Stomach (tissue), 9 donors: ENCODE measurements around the gene CCNYL1. TPM values are rescaled to one million over a fixed set of nuclear protein-coding genes. Genes with fewer than 3 reads are reported as not detected.

ENCODE experiments used
- DNase-seq, 2 donors: peaks; one replicate each; pipeline versions ENCODE4 v3.0.0 to v3.0.0-alpha.2; 2013 to 2019
- H3K27ac ChIP-seq, 5 donors: fragments of 200-600 bp in 4 of 5; sonication (generic) in 4 of 5; one replicate each; pipeline ENCODE4 v1.5.1; 2013 to 2019; ENCODE audit warnings: mild to moderate bottlenecking in 1 of 5, moderate library complexity in 1 of 5
- H3K27me3 ChIP-seq, 3 donors: fragments of 200-600 bp; sonication (generic); one replicate each; pipeline ENCODE4 v1.5.1; 2017 to 2019; ENCODE audit warnings: mixed run types in 1 of 3
- H3K36me3 ChIP-seq, 4 donors: fragments of 200-600 bp; sonication (generic); 1 replicate in 3 of 4; 2 replicates in 1 of 4; pipeline ENCODE4 v1.5.1; 2016 to 2019
- H3K4me1 ChIP-seq, 4 donors: fragments of 200-600 bp; sonication (generic); one replicate each; pipeline ENCODE4 v1.5.1; 2016 to 2019
- H3K4me3 ChIP-seq, 4 donors: fragments of 200-600 bp; sonication (generic) in 3 of 4; one replicate each; pipeline ENCODE4 v1.5.1; 2016 to 2019; ENCODE audit warnings: mild to moderate bottlenecking in 1 of 4
- H3K9me3 ChIP-seq, 4 donors: fragments of 200-600 bp; sonication (generic); one replicate each; pipeline ENCODE4 v1.5.1; 2016 to 2019
- EP300 ChIP-seq: sonication (generic); formaldehyde crosslinking; IDR thresholded peaks from one replicate; pipeline ENCODE4 v1.6.1; 2017; ENCODE audit warnings: antibody characterized with exemption
- POLR2A ChIP-seq, 4 donors: fragments of 450-650 bp; IDR thresholded peaks; one replicate each; pipeline ENCODE4 v1.6.1; 2016; ENCODE audit warnings: antibody characterized with exemption in 4 of 4, control low read depth in 2 of 4, mild to moderate bottlenecking in 1 of 4, moderate library complexity in 1 of 4
- POLR2AphosphoS5 ChIP-seq, 3 donors: sonication (generic); formaldehyde crosslinking; IDR thresholded peaks; one replicate each; pipeline ENCODE4 v1.6.1; 2016; ENCODE audit warnings: antibody characterized with exemption in 3 of 3
- WGBS, 5 donors: extraction: QIAGEN DNeasy Blood & Tissue Kit in 3 of 5; methylation state at CpG; one replicate each; pipeline versions ENCODE4 v1.1.5 to v1.1.7; 2013 to 2018; 5-methylcytosine and 5-hydroxymethylcytosine counted together
- intact Hi-C: fragments of 100-400 bp; cut with DNase I; formaldehyde crosslinking; loops from one replicate; pipeline ENCODE4 v1.15.1; 2023; ENCODE audit warnings: low total_unique reads
- polyA plus RNA-seq, 3 donors: library from polyadenylated mRNA; stranded (reverse); fragments of 200-250 nt; gene quantifications; one replicate each; pipeline ENCODE4 v1.2.3, GENCODE V29; 2013
- total RNA-seq, 5 donors: library from RNA; depleted of rRNA; stranded (reverse); fragments of >200 nt; gene quantifications; one replicate each; pipeline versions ENCODE4 v1.1.0 to v1.2.3, GENCODE V29; 2014 to 2016
- TF ChIP-seq, protein P1 (sequence below), 7 experiments: fragments of 450-650 bp in 4 of 7; fragments of 200-600 bp in 3 of 7; sonication (generic) in 3 of 7; IDR thresholded peaks; one replicate each; pipeline ENCODE4 v1.5.1; 2016 to 2019; ENCODE audit warnings: antibody characterized with exemption in 7 of 7, control low read depth in 2 of 7, mild to moderate bottlenecking in 1 of 7
- donor health status: healthy with polysubstance abuse.
- donor health status: Bipolar disorder and iron deficiency.
- donor health status: healthy.

CCNYL1 gene
- total and polyA plus RNA-seq, 8 donors = 4.2 to 29.8 (median 11.2) TPM

DNA sequence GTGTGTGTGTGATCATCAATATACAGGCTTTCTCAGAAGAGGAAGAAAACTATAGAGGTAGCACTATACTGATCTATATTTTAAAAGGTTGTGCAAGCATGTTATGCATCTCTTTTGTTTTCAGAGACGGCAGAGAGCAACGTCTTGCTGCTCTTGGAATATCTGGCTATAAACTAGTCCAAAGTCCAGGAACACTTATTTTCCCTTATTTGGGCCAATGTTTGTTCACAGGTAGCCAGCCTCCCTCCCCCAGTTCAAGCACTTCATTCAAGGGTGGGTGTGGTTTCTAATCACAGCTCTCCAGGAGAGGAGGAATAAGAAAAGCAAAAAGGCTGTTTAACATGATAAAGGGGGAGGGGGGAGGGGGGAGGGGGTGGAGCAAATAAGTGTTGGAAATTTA, 54.1 kb downstream of the CCNYL1 start:
- H3K4me3 ChIP-seq = peak overlapping the region; percentile 4 to 20 (median 12)
- no peaks in the 10 kb centered on the region for H3K27me3 ChIP-seq
- WGBS, 5 donors = 30 to 53% (median 38%) methylated on average over 2 of the region's 2 CpGs
- DNase-seq = peak; percentile 56 to 83
- H3K27ac ChIP-seq = peak overlapping the region in 3 of 5 donors; percentile 79 to 96 (median 93)
- H3K9me3 ChIP-seq = no peaks in the 10 kb centered on the region
- intact Hi-C loops = no loop called here
- H3K36me3 ChIP-seq = peaks cover 8 to 55% (median 36%) of the 10 kb centered on the region in 4 donors
- H3K4me1 ChIP-seq = peaks cover 35 to 80% (median 61%) of the 10 kb centered on the region in 4 donors
- TF ChIP-seq, protein P1, sequence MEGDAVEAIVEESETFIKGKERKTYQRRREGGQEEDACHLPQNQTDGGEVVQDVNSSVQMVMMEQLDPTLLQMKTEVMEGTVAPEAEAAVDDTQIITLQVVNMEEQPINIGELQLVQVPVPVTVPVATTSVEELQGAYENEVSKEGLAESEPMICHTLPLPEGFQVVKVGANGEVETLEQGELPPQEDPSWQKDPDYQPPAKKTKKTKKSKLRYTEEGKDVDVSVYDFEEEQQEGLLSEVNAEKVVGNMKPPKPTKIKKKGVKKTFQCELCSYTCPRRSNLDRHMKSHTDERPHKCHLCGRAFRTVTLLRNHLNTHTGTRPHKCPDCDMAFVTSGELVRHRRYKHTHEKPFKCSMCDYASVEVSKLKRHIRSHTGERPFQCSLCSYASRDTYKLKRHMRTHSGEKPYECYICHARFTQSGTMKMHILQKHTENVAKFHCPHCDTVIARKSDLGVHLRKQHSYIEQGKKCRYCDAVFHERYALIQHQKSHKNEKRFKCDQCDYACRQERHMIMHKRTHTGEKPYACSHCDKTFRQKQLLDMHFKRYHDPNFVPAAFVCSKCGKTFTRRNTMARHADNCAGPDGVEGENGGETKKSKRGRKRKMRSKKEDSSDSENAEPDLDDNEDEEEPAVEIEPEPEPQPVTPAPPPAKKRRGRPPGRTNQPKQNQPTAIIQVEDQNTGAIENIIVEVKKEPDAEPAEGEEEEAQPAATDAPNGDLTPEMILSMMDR (IDR thresholded peaks at IDR 0.05) = no peak
- TF ChIP-seq POLR2AphosphoS5 (IDR thresholded peaks at IDR 0.05) = peak in 2 of 3 donors; percentile 19 to 51

- Histone ChIP-seq H3K27me3 (no peaks in the 10 kb centered on the region), H3K9me3 (no peaks in the 10 kb centered on the region), H3K4me3 (peak overlapping the region; percentile 72 to 91 (median 84)), H3K27ac (peak overlapping the region; percentile 72 to 96 (median 92)), H3K4me1 (peaks cover 35 to 83% (median 66%) of the 10 kb centered on the region in 4 donors), H3K36me3 (peaks cover 8 to 54% (median 33%) of the 10 kb centered on the region in 4 donors)
- peak in 1 of 2 donors; percentile 37 for DNase-seq
- TF ChIP-seq, protein P1 (IDR thresholded peaks at IDR 0.05) = no peak
- TF ChIP-seq POLR2AphosphoS5 (IDR thresholded peaks at IDR 0.05) = no peak
- TF ChIP-seq POLR2A (IDR thresholded peaks at IDR 0.05) = no peak
- no peak for TF ChIP-seq EP300
- WGBS, 5 donors = 20 to 37% (median 27%) methylated on average over 5 of the region's 5 CpGs
- intact Hi-C loops = no loop called here
Observed at GRCh38 chr2:207766041-207766551, 54.7 kb downstream of the CCNYL1 start.

- H3K4me3 ChIP-seq = peak overlapping the region; percentile 72 to 91 (median 84)
- WGBS, 5 donors = 21 to 42% (median 29%) methylated on average over 37 to 65 of the region's 65 CpGs
- peak overlapping the region; percentile 79 to 98 (median 93) for H3K27ac ChIP-seq
- DNase-seq = peak; percentile 51 to 66
- peaks cover 8 to 47% (median 25%) of the 10 kb centered on the region in 4 donors for H3K36me3 ChIP-seq
- H3K9me3 ChIP-seq = no peaks in the 10 kb centered on the region
- TF ChIP-seq POLR2A (IDR thresholded peaks at IDR 0.05) (no peak), EP300 (no peak), POLR2AphosphoS5 (IDR thresholded peaks at IDR 0.05) (no peak)
- TF ChIP-seq, protein P1 (IDR thresholded peaks at IDR 0.05) = no peak
- intact Hi-C loops = no loop called here
- H3K4me1 ChIP-seq = peaks cover 35 to 80% (median 66%) of the 10 kb centered on the region in 4 donors
- H3K27me3 ChIP-seq = no peaks in the 10 kb centered on the region
Observed at GRCh38 chr2:207766697-207767460, 55.4 kb downstream of the CCNYL1 start.

- peaks cover 8 to 39% (median 21%) of the 10 kb centered on the region in 4 donors for H3K36me3 ChIP-seq
- peak overlapping the region; percentile 72 to 91 (median 84) for H3K4me3 ChIP-seq
- no peaks in the 10 kb centered on the region for H3K9me3 ChIP-seq
- DNase-seq = peak; percentile 82 to 87
- H3K27me3 ChIP-seq = no peaks in the 10 kb centered on the region
- 26 to 42% (median 34%) methylated on average over 31 to 56 of the region's 56 CpGs for WGBS, 5 donors
- TF ChIP-seq, protein P1 (IDR thresholded peaks at IDR 0.05) = peak in 4 of 7 experiments; percentile 31 to 35 (median 32)
- no peak for TF ChIP-seq POLR2A (IDR thresholded peaks at IDR 0.05)
- intact Hi-C loops = no loop called here
- peaks cover 35 to 74% (median 64%) of the 10 kb centered on the region in 4 donors for H3K4me1 ChIP-seq
- peak overlapping the region; percentile 92 to 98 (median 94) for H3K27ac ChIP-seq
Observed at GRCh38 chr2:207767461-207768167, 56.2 kb downstream of the CCNYL1 start.
